ENCODE data around the gene RFC2. TPM values are rescaled to one million over a fixed set of nuclear protein-coding genes. Genes with fewer than 3 reads are reported as not detected.

RFC2 gene
- total and polyA plus RNA-seq, 8 donors = 17.0 to 48.1 (median 37.7) TPM

- ATAC-seq (no peak), DNase-seq (peak in 1 of 4 donors; percentile 8)
- Histone ChIP-seq H3K4me1 (peaks cover 0 to 47% of the 10 kb centered on the region in 2 donors), H3K4me3 (no peak overlapping the region), H3K27ac (peak overlapping the region in 1 of 2 donors; percentile 82), H3K36me3 (peaks cover 0 to 36% of the 10 kb centered on the region in 2 donors), H3K27me3 (no peaks in the 10 kb centered on the region), H3K9me3 (no peaks in the 10 kb centered on the region)
- TF ChIP-seq CTCF (IDR thresholded peaks at IDR 0.05) = no peak
- intact Hi-C loops (cut with DNase I) = no loop called here
Observed at GRCh38 chr7:74218343-74218698, 35.9 kb downstream of the RFC2 start.

GRCh38 chr7:74217455-74218342, 36.5 kb downstream of the RFC2 start:
- no peak for TF ChIP-seq CTCF (IDR thresholded peaks at IDR 0.05)
- ATAC-seq (peak; percentile 53), DNase-seq (peak in 1 of 4 donors; percentile 73)
- peaks cover 0 to 31% of the 10 kb centered on the region in 2 donors for H3K36me3 ChIP-seq
- intact Hi-C loops (cut with DNase I) = no loop called here
- H3K9me3 ChIP-seq = no peaks in the 10 kb centered on the region
- peak overlapping the region in 1 of 2 donors; percentile 6 for H3K4me3 ChIP-seq
- H3K27ac ChIP-seq = peak overlapping the region; percentile 44 to 82
- H3K27me3 ChIP-seq = no peaks in the 10 kb centered on the region
- peaks cover 0 to 52% of the 10 kb centered on the region in 2 donors for H3K4me1 ChIP-seq

- no peaks in the 10 kb centered on the region for H3K9me3 ChIP-seq
- intact Hi-C loops (cut with DNase I) = no loop called here
- H3K36me3 ChIP-seq = peaks cover 0 to 31% of the 10 kb centered on the region in 2 donors
- no peak overlapping the region for H3K4me3 ChIP-seq
- ATAC-seq = no peak
- H3K4me1 ChIP-seq = peaks cover 0 to 62% of the 10 kb centered on the region in 2 donors
- peak overlapping the region in 1 of 2 donors; percentile 82 for H3K27ac ChIP-seq
- no peaks in the 10 kb centered on the region for H3K27me3 ChIP-seq
- peak in 1 of 4 donors; percentile 16 for DNase-seq
- no peak for TF ChIP-seq CTCF (IDR thresholded peaks at IDR 0.05)
Observed at GRCh38 chr7:74216361-74216761, 37.8 kb downstream of the RFC2 start.

- no peak overlapping the region for H3K4me3 ChIP-seq
- peaks cover 0 to 31% of the 10 kb centered on the region in 2 donors for H3K36me3 ChIP-seq
- ATAC-seq (no peak), DNase-seq (peak in 1 of 4 donors; percentile 61)
- H3K4me1 ChIP-seq = peaks cover 0 to 62% of the 10 kb centered on the region in 2 donors
- TF ChIP-seq CTCF (IDR thresholded peaks at IDR 0.05) = no peak
- H3K27me3 ChIP-seq = no peaks in the 10 kb centered on the region
- intact Hi-C loops (cut with DNase I) = no loop called here
- no peaks in the 10 kb centered on the region for H3K9me3 ChIP-seq
- peak overlapping the region in 1 of 2 donors; percentile 82 for H3K27ac ChIP-seq
Observed at GRCh38 chr7:74215921-74216320, 38.3 kb downstream of the RFC2 start.

GRCh38 chr7:74214816-74215630, 39.2 kb downstream of the RFC2 start:
- H3K27ac ChIP-seq = no peak overlapping the region
- ATAC-seq = no peak
- H3K36me3 ChIP-seq = peaks cover 0 to 26% of the 10 kb centered on the region in 2 donors
- no peak overlapping the region for H3K4me3 ChIP-seq
- peak in 1 of 4 donors; percentile 59 for DNase-seq
- H3K27me3 ChIP-seq = no peaks in the 10 kb centered on the region
- peaks cover 0 to 65% of the 10 kb centered on the region in 2 donors for H3K4me1 ChIP-seq
- TF ChIP-seq CTCF (IDR thresholded peaks at IDR 0.05) = no peak
- no peaks in the 10 kb centered on the region for H3K9me3 ChIP-seq
- intact Hi-C loops (cut with DNase I) = no loop called here

Measured in left lung (tissue), 10 donors.